ENCODE results near the gene MAP3K8.
A peak's percentile ranks its signal among the peaks of the same experiment; 100 is the strongest.

- TF ChIP-seq CTCF (IDR thresholded peaks at IDR 0.05) = peak in 1 of 3 experiments; percentile 4
- no peak for TF ChIP-seq POLR2A (IDR thresholded peaks at IDR 0.05)
Observed at GRCh38 chr10:30434273-30435072, 489 bp downstream of the MAP3K8 start.

All from testis (tissue), 2 donors.